ENCODE results near the gene GNMT. TPM values are rescaled to one million over a fixed set of nuclear protein-coding genes. Genes with fewer than 3 reads are reported as not detected.

Gene GNMT
- total and polyA plus RNA-seq, 10 of the 15 experiments (the other 5 are each of a cell fraction or from before 2014, with no cell fraction given), result 0.27 to 1.1 (median 0.39) TPM

GRCh38 chr6:43007126-43007525 is 46.6 kb downstream of the GNMT start:
- DNase-seq (ENCODE audit: low read depth, low spot score), result no peak
- Histone ChIP-seq H3K4me3 (no peak overlapping the region), H3K9ac (ENCODE audit: control insufficient read depth, insufficient read depth, low read length) (no peak overlapping the region), H3K4me1 (ENCODE audit: control insufficient read depth, insufficient read depth, low read length) (no peaks in the 10 kb centered on the region), H3K9me3 (replicated peaks; ENCODE audit: control insufficient read depth, insufficient read depth, low read length) (no peaks in the 10 kb centered on the region), H3K27me3 (replicated peaks in 1 of 2; ENCODE audit: control insufficient read depth in 2 of 2, insufficient read depth in 2 of 2, low read length in 1 of 2) (no peaks in the 10 kb centered on the region), H2AFZ (ENCODE audit: control insufficient read depth, low read depth, low read length) (no peak overlapping the region), H3K4me2 (ENCODE audit: control insufficient read depth, insufficient read depth) (no peak overlapping the region), H3K36me3 (ENCODE audit: control insufficient read depth in 2 of 2, insufficient read depth in 2 of 2, low read length in 1 of 2) (peaks cover 24 to 27% of the 10 kb centered on the region in 2 experiments), H3K79me2 (ENCODE audit: control insufficient read depth, insufficient read depth, low read length) (no peaks in the 10 kb centered on the region), H3K27ac (ENCODE audit: control insufficient read depth, insufficient read depth) (no peak overlapping the region), H4K20me1 (ENCODE audit: control insufficient read depth, insufficient read depth) (no peaks in the 10 kb centered on the region)
- no peak for FAIRE-seq
- no peak for ATAC-seq
- intact Hi-C loops (cut with micrococcal nuclease; ENCODE audit: unreplicated experiment) (loop anchor here (5.0 kb wide), 1 partner anchor 105 kb away; no protein-coding TSS in a partner anchor), in situ Hi-C loops (cut with MboI) (no loop called here)
- CTCF ChIA-PET, result no interaction called here
- no TSS peak for BruUV-seq (replicated peaks)
- 76% methylated on average over 9 of the region's 9 CpGs for WGBS (ENCODE audit: insufficient coverage, insufficient replicate concordance, low lambda C conversion rate, missing lambda C conversion rate)
- POLR2A ChIA-PET, result interaction anchor here (0.7 kb wide), 1 partner anchor 14 kb away, joined by 3 read pairs; no protein-coding TSS in a partner anchor
- TF ChIP-seq SUZ12 (IDR thresholded peaks at IDR 0.05; ENCODE audit: unreplicated experiment) (no peak), SREBF1 (IDR thresholded peaks at IDR 0.05; ENCODE audit: low read length) (no peak), MYB (IDR thresholded peaks at IDR 0.05; ENCODE audit: borderline replicate concordance, low read depth, low read length) (no peak), ZZZ3 (IDR thresholded peaks at IDR 0.05; ENCODE audit: control insufficient read depth, insufficient read length, low read depth) (no peak), IKZF2 (IDR thresholded peaks at IDR 0.05) (no peak), REST (IDR thresholded peaks at IDR 0.05; ENCODE audit: low read depth, low read length) (no peak), BACH1 (IDR thresholded peaks at IDR 0.05; ENCODE audit: borderline replicate concordance) (no peak), HDAC6 (IDR thresholded peaks at IDR 0.05; ENCODE audit: unreplicated experiment) (no peak)
- RAD21 ChIA-PET (ENCODE audit: unreplicated experiment), result interaction anchor here (1.0 to 1.9 kb wide), 2 partner anchors 28 to 42 kb away, joined by 3 to 4 read pairs; partner anchors contain the start of gene PEX6
- SMC1A ChIA-PET (ENCODE audit: uncharacterized antibody, unreplicated experiment), result interaction anchor here (1.2 kb wide), 1 partner anchor 11 kb away, joined by 4 read pairs; no protein-coding TSS in a partner anchor
